A549 (cell line): Measurements from ENCODE around the gene ZNF280B. TPM values are rescaled to one million over a fixed set of nuclear protein-coding genes. Genes with fewer than 3 reads are reported as not detected.

Source experiments
- ATAC-seq, 2 experiments: fragments of 200-7000 bp in 1 of 2; fragments of >200 bp in 1 of 2; cut with Nextera tagmentation in 1 of 2; cut with Tn5 transposase in 1 of 2; 3 replicates each; pipeline versions ENCODE4 v1.8.0 to v1.9.1; 2018 to 2020; ENCODE audit warnings: mild to moderate bottlenecking in 1 of 2, moderate library complexity in 1 of 2
- CTCF ChIA-PET: fragments of 300-600 bp; sonication (Branson Sonifier 250); formaldehyde crosslinking; extraction: SDS; loops from one replicate; lab custom pipeline; 2021; ENCODE audit warnings: antibody characterized with exemption, inconsistent platforms; lab: Yijun Ruan, JAX
- POLR2A ChIA-PET: fragments of 350-600 bp; formaldehyde crosslinking; extraction: SDS; loops from one replicate; lab custom pipeline; 2021; ENCODE audit warnings: antibody characterized with exemption, inconsistent platforms; lab: Yijun Ruan, JAX
- DNase-seq, 2 experiments: peaks; one replicate each; pipeline versions ENCODE4 v3.0.0 to v3.0.0-alpha.2; 2011 to 2016; ENCODE audit warnings: low read depth in 1 of 2, low spot score in 1 of 2
- FAIRE-seq: peaks from 2 replicates; lab custom pipeline; 2011; peaks lifted over from hg19 to GRCh38; lab: Jason Lieb, UNC
- H3K27ac ChIP-seq, 2 experiments: fragments of >200 bp; sonication (Bioruptor Twin); formaldehyde crosslinking; 3 replicates each; pipeline ENCODE4 v1.5.1; 2016 to 2017
- H3K4me1 ChIP-seq: fragments of >200 bp; sonication (Bioruptor Twin); formaldehyde crosslinking; 3 replicates; pipeline ENCODE4 v1.6.1; 2016
- H3K4me2 ChIP-seq: fragments of >200 bp; sonication (Bioruptor Twin); formaldehyde crosslinking; 3 replicates; pipeline ENCODE4 v1.6.1; 2016
- H3K4me3 ChIP-seq: fragments of >200 bp; sonication (Bioruptor Twin); formaldehyde crosslinking; 3 replicates; pipeline ENCODE4 v1.5.1; 2016
- H3K9me3 ChIP-seq: fragments of >200 bp; sonication (Bioruptor Twin); formaldehyde crosslinking; 3 replicates; pipeline ENCODE4 v1.6.1; 2016
- CEBPB ChIP-seq, 2 experiments: fragments of >200 bp in 1 of 2; sonication (Bioruptor Twin) in 1 of 2; formaldehyde crosslinking in 1 of 2; IDR thresholded peaks; 2 replicates each; pipeline ENCODE4 v1.6.1; 2012 to 2016
- CHD2 ChIP-seq: fragments of 150-350 bp; IDR thresholded peaks from 2 replicates; pipeline ENCODE4 v1.6.1; 2014; ENCODE audit warnings: low read length; ENCODE audit not compliant: partially characterized antibody
- CHD4 ChIP-seq: fragments of 200-600 bp; sonication (generic); IDR thresholded peaks from 2 replicates; pipeline ENCODE4 v1.6.1; 2016; ENCODE audit warnings: antibody characterized with exemption, mild to moderate bottlenecking, borderline replicate concordance
- CTCF ChIP-seq: fragments of >200 bp; sonication (Bioruptor Twin); formaldehyde crosslinking; IDR thresholded peaks from 3 replicates; pipeline ENCODE4 v1.5.1; 2016
- E2F6 ChIP-seq: IDR thresholded peaks from 2 replicates; pipeline ENCODE4 v1.6.1; 2012; ENCODE audit warnings: low read depth, borderline replicate concordance
- EHMT2 ChIP-seq: fragments of 200-600 bp; sonication (generic); IDR thresholded peaks from 2 replicates; pipeline ENCODE4 v1.6.1; 2016; ENCODE audit warnings: antibody characterized with exemption, low read depth, mild to moderate bottlenecking, moderate library complexity
- ELK1 ChIP-seq: fragments of 150-350 bp; IDR thresholded peaks from 2 replicates; pipeline ENCODE4 v1.6.1; 2014; ENCODE audit warnings: low read depth, mild to moderate bottlenecking, low read length
- FOSB ChIP-seq: fragments of 250-450 bp; sonication (Bioruptor Pico); IDR thresholded peaks from 2 replicates; pipeline ENCODE4 v1.5.0; 2020; ENCODE audit warnings: mild to moderate bottlenecking, moderate library complexity
- FOXS1 ChIP-seq: fragments of 250-450 bp; sonication (Bioruptor Pico); IDR thresholded peaks from 2 replicates; pipeline ENCODE4 v1.5.0; 2020; ENCODE audit warnings: mild to moderate bottlenecking, moderate library complexity
- HOXA7 ChIP-seq: fragments of 250-450 bp; sonication (Bioruptor Pico); IDR thresholded peaks from 2 replicates; pipeline ENCODE4 v1.5.0; 2020; ENCODE audit warnings: mild to moderate bottlenecking, moderate library complexity
- HOXB13 ChIP-seq: fragments of 250-450 bp; sonication (Bioruptor Pico); IDR thresholded peaks from 2 replicates; pipeline ENCODE4 v1.5.0; 2020; ENCODE audit warnings: low read depth, mild to moderate bottlenecking, moderate library complexity
- HOXB5 ChIP-seq: fragments of 250-450 bp; sonication (Bioruptor Pico); IDR thresholded peaks from 2 replicates; pipeline ENCODE4 v1.5.0; 2020; ENCODE audit warnings: mild to moderate bottlenecking, moderate library complexity
- JUN ChIP-seq, 2 experiments: fragments of >200 bp; sonication (Bioruptor Twin); formaldehyde crosslinking; IDR thresholded peaks; 2 replicates in 1 of 2; 3 replicates in 1 of 2; pipeline ENCODE4 v1.6.1; 2016 to 2017
- KDM1A ChIP-seq: fragments of 200-600 bp; sonication (generic); IDR thresholded peaks from 2 replicates; pipeline ENCODE4 v1.6.1; 2016; ENCODE audit warnings: low read depth, mild to moderate bottlenecking
- KDM5A ChIP-seq: fragments of 200-600 bp; sonication (generic); IDR thresholded peaks from 2 replicates; pipeline ENCODE4 v1.6.1; 2016; ENCODE audit warnings: antibody characterized with exemption, mild to moderate bottlenecking
- NR3C1 ChIP-seq: fragments of >200 bp; sonication (Bioruptor Twin); formaldehyde crosslinking; IDR thresholded peaks from 3 replicates; pipeline ENCODE4 v1.6.1; 2017
- PHF8 ChIP-seq: fragments of 200-600 bp; sonication (generic); IDR thresholded peaks from 2 replicates; pipeline ENCODE4 v1.6.1; 2016; ENCODE audit warnings: low read depth, mild to moderate bottlenecking, antibody characterized with exemption, moderate library complexity, borderline replicate concordance
- POLR2A ChIP-seq: IDR thresholded peaks from 2 replicates; pipeline ENCODE4 v1.6.1; 2012; ENCODE audit warnings: mild to moderate bottlenecking, low read length
- RCOR1 ChIP-seq: fragments of 150-350 bp; IDR thresholded peaks from 2 replicates; pipeline ENCODE4 v1.6.1; 2014; ENCODE audit warnings: antibody characterized with exemption, low read length, low read depth
- REST ChIP-seq: fragments of 200-600 bp; sonication (generic); IDR thresholded peaks from 2 replicates; pipeline ENCODE4 v1.6.1; 2016; ENCODE audit warnings: antibody characterized with exemption, mild to moderate bottlenecking, moderate library complexity
- SREBF2 ChIP-seq: fragments of 450-650 bp; IDR thresholded peaks from 2 replicates; pipeline ENCODE4 v1.6.1; 2014; ENCODE audit warnings: mild to moderate bottlenecking, moderate library complexity
- TP53 ChIP-seq: fragments of 250-450 bp; sonication (Bioruptor Pico); IDR thresholded peaks from 2 replicates; pipeline ENCODE4 v1.5.0; 2021; ENCODE audit warnings: mild to moderate bottlenecking, moderate library complexity
- USF2 ChIP-seq: fragments of 450-650 bp; IDR thresholded peaks from 2 replicates; pipeline ENCODE4 v1.6.1; 2014; ENCODE audit warnings: antibody characterized with exemption
- WGBS: methylation state at CpG from one replicate; pipeline ENCODE4 v1.1.6; 2017; ENCODE audit errors: missing lambda C conversion rate; 5-methylcytosine and 5-hydroxymethylcytosine counted together
- polyA plus RNA-seq, 4 experiments: library from polyadenylated mRNA; depleted of rRNA in 3 of 4; stranded (reverse); fragments of >200 nt; fragmentation: RNase III in 1 of 4; extraction: RNeasy Plus Mini Kit Qiagen cat#74134 plus additional on column Dnase treatment in 1 of 4; gene quantifications; 2 replicates in 3 of 4; 3 replicates in 1 of 4; pipeline ENCODE4 v1.2.3, GENCODE V29; 2011 to 2017

ZNF280B gene
- polyA plus RNA-seq, 2 of the 4 experiments (the other 2 are of a cell fraction): 2.3 to 5.1 TPM

- no peak for ATAC-seq
Observed at GRCh38 chr22:22555596-22555995, 47.1 kb upstream of the ZNF280B start.

GRCh38 chr22:22554587-22555284, 46.2 kb upstream of the ZNF280B start:
- Histone ChIP-seq H3K4me2 (peak overlapping the region; percentile 73; the same call in 2 of the 3 replicates), H3K9me3 (no peaks in the 10 kb centered on the region), H3K4me3 (no peak overlapping the region), H3K27ac (peak overlapping the region in 1 of 2 experiments; percentile 33; a peak in 1 of 6 replicates), H3K4me1 (peaks cover 44% of the 10 kb centered on the region; the same call in 2 of the 3 replicates)
- DNase-seq: no peak
- no peak for ATAC-seq
- 73% methylated on average over 4 of the region's 4 CpGs for WGBS
- ChIA-PET POLR2A (no interaction called here), CTCF (interaction anchor here (1.2 kb wide), 2 partner anchors 19 to 22 kb away, joined by 5 read pairs; no protein-coding TSS in a partner anchor)
- no peak for FAIRE-seq
- TF ChIP-seq PHF8 (no peak), CHD2 (no peak), SREBF2 (no peak), EHMT2 (no peak), ELK1 (no peak), REST (no peak), KDM1A (no peak), FOXS1 (no peak), KDM5A (no peak), TP53 (no peak), CHD4 (no peak), NR3C1 (no peak)

More at GRCh38 chr22:22555596-22555995, 47.1 kb upstream of the ZNF280B start:
- 94% methylated on average over 6 of the region's 9 CpGs for WGBS
- TF ChIP-seq ELK1 (no peak), JUN (IDR thresholded peaks at IDR 0.05) (no peak), POLR2A (no peak), FOSB (no peak), RCOR1 (no peak), HOXB5 (CRISPR knock-in tag) (no peak), USF2 (no peak), E2F6 (no peak), HOXB13 (no peak), HOXA7 (CRISPR knock-in tag) (no peak), CEBPB (IDR thresholded peaks at IDR 0.05) (no peak), CTCF (no peak)
- Histone ChIP-seq H3K4me3 (no peak overlapping the region), H3K27ac (no peak overlapping the region), H3K9me3 (no peaks in the 10 kb centered on the region), H3K4me1 (peaks cover 45% of the 10 kb centered on the region; the same call in 2 of the 3 replicates), H3K4me2 (peak overlapping the region; percentile 73; the same call in 2 of the 3 replicates)
- ChIA-PET POLR2A (no interaction called here), CTCF (interaction anchor here (0.7 kb wide), 4 partner anchors 11 to 91 kb away, joined by 3 to 4 read pairs (median 3); no protein-coding TSS in a partner anchor)
- DNase-seq (no peak), FAIRE-seq (no peak)
